Activated B cell treated with CpG ODN at 0.5 μM for 24 hours (primary cell): Measurements from ENCODE around the gene LTB4R. TPM values are rescaled to one million over a fixed set of nuclear protein-coding genes. Genes with fewer than 3 reads are reported as not detected.

Source experiments
- ATAC-seq: fragments of 200-7000 bp; cut with Tn5 transposase; one replicate; pipeline ENCODE4 v1.10.0; 2021; ENCODE audit warnings: low read depth, mild to moderate bottlenecking, moderate library complexity
- CTCF ChIA-PET: fragments of 350-600 bp; sonication (Branson Sonifier 250); formaldehyde crosslinking; loops from one replicate; lab custom pipeline; 2021; ENCODE audit warnings: antibody characterized with exemption; lab: Charles Lee
- POLR2A ChIA-PET: fragments of 350-600 bp; sonication (Branson Sonifier 250); formaldehyde crosslinking; loops from one replicate; lab custom pipeline; 2021; ENCODE audit warnings: antibody characterized with exemption; lab: Charles Lee
- DNase-seq: peaks from one replicate; pipeline ENCODE4 v3.0.0; 2022
- H3K27ac Mint-ChIP-seq: one replicate; pipeline ENCODE4 v1.8.0; 2020; ENCODE audit warnings: mixed read lengths
- H3K27me3 Mint-ChIP-seq: one replicate; pipeline ENCODE4 v1.8.0; 2021; ENCODE audit warnings: mixed read lengths
- H3K36me3 Mint-ChIP-seq: one replicate; pipeline ENCODE4 v1.8.0; 2021; ENCODE audit warnings: low read depth, mixed read lengths
- H3K4me1 Mint-ChIP-seq: one replicate; pipeline ENCODE4 v1.8.0; 2021; ENCODE audit warnings: mixed read lengths
- H3K4me3 Mint-ChIP-seq: one replicate; pipeline ENCODE4 v1.8.0; 2020; ENCODE audit warnings: mild to moderate bottlenecking, mixed read lengths
- H3K9me3 Mint-ChIP-seq: one replicate; pipeline ENCODE4 v1.8.0; 2020; ENCODE audit warnings: mixed read lengths
- intact Hi-C: fragments of 100-400 bp; cut with micrococcal nuclease; formaldehyde crosslinking; loops from one replicate; pipeline ENCODE4 v1.15.1; 2024
- total RNA-seq: library from RNA; stranded (reverse); gene quantifications from 2 replicates; pipeline ENCODE4 v1.2.3, GENCODE V29; 2022
- TF ChIP-seq, protein P1 (sequence below): fragments of 200-600 bp; IDR thresholded peaks from one replicate; pipeline ENCODE4 v1.8.0; 2022; ENCODE audit warnings: antibody characterized with exemption, mild to moderate bottlenecking

LTB4R gene
- total RNA-seq, 1 donor from 2014 or later, result 8.2 TPM

DNA sequence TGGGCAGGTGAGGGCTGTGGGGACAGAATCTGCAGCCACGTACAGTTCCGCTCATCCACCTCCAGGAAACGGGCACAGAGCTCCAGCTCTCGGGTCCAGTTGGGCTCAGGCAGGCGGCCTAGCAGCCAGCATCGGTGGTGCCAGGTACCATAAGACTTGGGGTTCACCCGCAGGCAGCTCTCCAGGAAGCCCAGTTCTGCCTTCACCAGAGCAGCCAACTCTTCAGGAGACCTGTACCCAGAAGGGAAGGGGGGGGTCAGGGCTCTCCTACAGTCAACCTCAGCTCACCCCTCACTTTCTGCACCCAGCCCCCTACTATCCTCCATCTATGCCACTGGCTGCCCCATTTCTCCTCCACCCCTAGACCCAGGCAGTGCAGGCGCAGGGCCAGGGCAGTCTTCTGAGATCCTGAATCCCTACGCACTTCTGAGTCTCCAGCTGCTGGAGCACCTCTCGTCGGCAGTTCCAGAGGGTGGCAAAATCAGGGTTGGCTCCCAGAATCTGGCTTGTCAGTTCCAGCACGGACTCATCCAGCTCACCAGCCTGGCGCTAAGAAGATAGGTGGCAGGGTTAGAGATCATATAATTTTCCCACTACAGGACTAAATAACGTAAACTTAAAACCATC, 41.3 kb upstream of the LTB4R start:
- CTCF ChIA-PET, result interaction anchor here (0.9 to 2.5 kb wide), 13 partner anchors 10 to 74 kb away, joined by 3 to 30 read pairs (median 4); partner anchors contain the start of genes DHRS1, MDP1, NOP9 and TINF2
- intact Hi-C loops, result loop anchor here (2.0 to 5.0 kb wide), 3 partner anchors 38 to 97 kb away; partner anchors contain the start of genes GMPR2, NEDD8, NFATC4 and TM9SF1
- ATAC-seq (no peak), DNase-seq (no peak)
- Mint-ChIP-seq H3K4me3 (peak overlapping the region; percentile 90), H3K36me3 (peaks cover 40% of the 10 kb centered on the region), H3K27ac (no peak overlapping the region), H3K27me3 (no peaks in the 10 kb centered on the region), H3K4me1 (peaks cover 49% of the 10 kb centered on the region), H3K9me3 (no peaks in the 10 kb centered on the region)
- TF ChIP-seq, protein P1, sequence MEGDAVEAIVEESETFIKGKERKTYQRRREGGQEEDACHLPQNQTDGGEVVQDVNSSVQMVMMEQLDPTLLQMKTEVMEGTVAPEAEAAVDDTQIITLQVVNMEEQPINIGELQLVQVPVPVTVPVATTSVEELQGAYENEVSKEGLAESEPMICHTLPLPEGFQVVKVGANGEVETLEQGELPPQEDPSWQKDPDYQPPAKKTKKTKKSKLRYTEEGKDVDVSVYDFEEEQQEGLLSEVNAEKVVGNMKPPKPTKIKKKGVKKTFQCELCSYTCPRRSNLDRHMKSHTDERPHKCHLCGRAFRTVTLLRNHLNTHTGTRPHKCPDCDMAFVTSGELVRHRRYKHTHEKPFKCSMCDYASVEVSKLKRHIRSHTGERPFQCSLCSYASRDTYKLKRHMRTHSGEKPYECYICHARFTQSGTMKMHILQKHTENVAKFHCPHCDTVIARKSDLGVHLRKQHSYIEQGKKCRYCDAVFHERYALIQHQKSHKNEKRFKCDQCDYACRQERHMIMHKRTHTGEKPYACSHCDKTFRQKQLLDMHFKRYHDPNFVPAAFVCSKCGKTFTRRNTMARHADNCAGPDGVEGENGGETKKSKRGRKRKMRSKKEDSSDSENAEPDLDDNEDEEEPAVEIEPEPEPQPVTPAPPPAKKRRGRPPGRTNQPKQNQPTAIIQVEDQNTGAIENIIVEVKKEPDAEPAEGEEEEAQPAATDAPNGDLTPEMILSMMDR, result no peak
- POLR2A ChIA-PET, result interaction anchor here (0.9 to 9.8 kb wide), 14 partner anchors 11 to 156 kb away, joined by 3 to 175 read pairs (median 10); partner anchors contain the start of genes DCAF11, DHRS1, GMPR2 and IPO4

DNA sequence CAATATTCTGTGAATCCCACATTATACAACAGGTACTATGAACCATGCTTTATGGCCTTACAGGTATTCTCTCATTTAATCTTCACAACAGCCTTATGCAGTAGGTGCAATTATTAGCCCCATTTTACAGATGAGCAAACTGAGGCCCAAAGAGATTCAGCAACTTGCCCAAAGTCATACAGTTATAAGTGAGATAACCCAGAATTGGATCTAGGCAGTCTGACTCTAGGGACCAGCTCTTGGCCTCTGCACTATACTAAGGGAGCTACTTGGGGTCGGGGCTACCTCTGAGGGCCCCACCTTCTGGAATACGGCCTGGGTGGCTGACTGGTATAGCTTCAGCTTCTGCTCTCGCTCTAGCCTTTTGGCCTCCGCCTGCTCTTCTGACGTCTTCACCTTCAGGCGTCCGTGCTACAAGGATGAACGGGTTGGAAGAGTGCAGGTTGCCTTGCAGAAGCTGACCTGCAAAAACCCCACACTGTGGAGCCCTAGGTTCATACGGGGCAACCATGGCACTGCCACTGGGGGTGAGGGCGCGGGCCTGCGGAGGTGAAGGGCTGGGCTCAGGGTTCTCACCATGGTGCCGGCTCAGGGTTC, 40.7 kb upstream of the LTB4R start:
- ATAC-seq (no peak), DNase-seq (no peak)
- Mint-ChIP-seq H3K27me3 (no peaks in the 10 kb centered on the region), H3K4me1 (peaks cover 55% of the 10 kb centered on the region), H3K9me3 (no peaks in the 10 kb centered on the region), H3K4me3 (peak overlapping the region; percentile 90), H3K36me3 (peaks cover 40% of the 10 kb centered on the region), H3K27ac (peak overlapping the region; percentile 94)
- ChIA-PET CTCF (interaction anchor here (0.6 to 2.5 kb wide), 14 partner anchors 9 to 159 kb away, joined by 3 to 30 read pairs (median 4); partner anchors contain the start of genes CBLN3, DHRS1, KHNYN and MDP1), POLR2A (interaction anchor here (0.6 to 9.8 kb wide), 28 partner anchors 8 to 175 kb away, joined by 3 to 175 read pairs (median 7); partner anchors contain the start of genes CBLN3, CHMP4A, DCAF11 and DHRS1)
- intact Hi-C loops, result loop anchor here (1.0 to 5.0 kb wide), 10 partner anchors 9 to 156 kb away; partner anchors contain the start of genes DCAF11, GMPR2, MDP1 and NEDD8
- TF ChIP-seq, protein P1, result no peak

DNA sequence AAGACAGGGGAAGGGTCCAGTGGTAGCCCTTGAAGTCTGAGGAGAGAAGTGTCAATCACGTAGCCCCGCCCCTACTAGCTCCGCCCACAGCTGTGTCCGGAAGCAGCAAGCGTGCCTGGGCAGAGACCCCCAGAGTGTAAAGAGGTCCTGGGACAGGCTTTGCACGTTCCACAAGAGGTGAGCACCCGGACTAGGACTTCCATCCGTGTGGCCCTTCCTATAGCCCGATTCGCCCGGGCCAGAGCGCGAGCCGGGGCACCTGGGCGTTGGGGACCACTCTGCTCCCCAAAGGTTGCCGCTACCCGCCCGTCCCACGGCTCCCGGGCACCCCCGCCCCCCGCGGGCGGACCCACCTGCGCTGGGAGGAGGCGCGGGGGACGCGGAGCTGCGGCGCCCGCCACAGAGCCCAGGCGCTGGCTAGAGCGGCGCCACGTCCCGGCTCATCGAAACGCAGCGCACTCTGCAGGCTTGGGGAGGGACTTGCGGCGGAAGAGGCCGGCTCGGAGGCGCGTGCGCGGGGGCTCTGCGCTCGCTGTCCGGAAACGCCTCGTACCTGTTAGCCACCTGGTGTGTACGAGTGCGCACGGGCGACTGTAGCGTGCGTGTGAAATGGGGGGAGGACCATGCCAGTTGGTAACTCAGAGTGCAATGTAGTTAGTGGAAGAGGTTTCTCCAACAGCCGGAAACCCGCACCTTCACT, 40.0 kb upstream of the LTB4R start, which contains the start of gene RABGGTA:
Gene RABGGTA, minus strand, starts transcription at position 464 of the 700 bp plus-strand sequence. CDS start 482 bp downstream, outside the sequence.
- POLR2A ChIA-PET, result interaction anchor here (0.6 to 9.8 kb wide), 29 partner anchors 9 to 176 kb away, joined by 3 to 175 read pairs (median 7); partner anchors contain the start of genes CBLN3, CHMP4A, DCAF11 and DHRS1
- TF ChIP-seq, protein P1, result no peak
- DNase-seq, result peak; percentile 88
- Mint-ChIP-seq H3K36me3 (peaks cover 34% of the 10 kb centered on the region), H3K9me3 (no peaks in the 10 kb centered on the region), H3K27ac (peak within 1 kb of the TSS; percentile 96), H3K4me3 (peak within 1 kb of the TSS; percentile 90), H3K4me1 (peaks cover 57% of the 10 kb centered on the region), H3K27me3 (no peaks in the 10 kb centered on the region)
- peak; percentile 83 for ATAC-seq
- intact Hi-C loops, result loop anchor here (1.0 to 5.0 kb wide), 10 partner anchors 8 to 157 kb away; partner anchors contain the start of genes DCAF11, GMPR2, MDP1 and NEDD8
- CTCF ChIA-PET, result interaction anchor here (0.6 to 2.5 kb wide), 15 partner anchors 8 to 158 kb away, joined by 3 to 30 read pairs (median 4); partner anchors contain the start of genes CBLN3, DHRS1, KHNYN and MDP1

DNA sequence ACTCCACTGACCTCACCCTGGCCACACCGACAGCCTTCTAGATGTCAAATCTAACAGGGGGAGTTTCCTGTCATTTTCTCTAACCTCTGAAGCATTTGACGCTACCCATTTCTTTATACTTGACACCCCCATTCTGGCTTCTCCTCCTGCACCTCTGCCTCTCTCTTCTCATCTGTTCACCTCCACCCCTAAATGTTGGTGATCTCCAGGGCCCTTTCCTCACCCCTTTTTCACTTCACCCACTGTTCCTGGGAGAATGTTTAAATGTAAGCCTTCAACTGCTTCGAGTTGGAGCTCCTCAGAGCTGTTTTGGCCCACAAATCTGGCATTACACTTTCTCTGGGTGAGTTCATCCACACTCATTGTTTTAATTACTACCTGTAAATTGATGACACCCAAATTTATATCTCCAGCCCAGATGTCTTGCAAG, 39.5 kb upstream of the LTB4R start:
- CTCF ChIA-PET, result interaction anchor here (0.6 to 2.5 kb wide), 12 partner anchors 8 to 1143 kb away, joined by 3 to 30 read pairs (median 4); partner anchors contain the start of genes TINF2 and TM9SF1
- POLR2A ChIA-PET, result interaction anchor here (0.7 to 9.8 kb wide), 25 partner anchors 9 to 260 kb away, joined by 3 to 175 read pairs (median 7); partner anchors contain the start of genes CBLN3, CHMP4A, DHRS1 and GMPR2
- DNase-seq (no peak), ATAC-seq (no peak)
- Mint-ChIP-seq H3K27me3 (no peaks in the 10 kb centered on the region), H3K4me1 (peaks cover 62% of the 10 kb centered on the region), H3K27ac (peak overlapping the region; percentile 96), H3K36me3 (peaks cover 29% of the 10 kb centered on the region), H3K9me3 (no peaks in the 10 kb centered on the region), H3K4me3 (peak overlapping the region; percentile 90)
- intact Hi-C loops, result loop anchor here (1.0 to 5.0 kb wide), 10 partner anchors 7 to 158 kb away; partner anchors contain the start of genes DCAF11, GMPR2, MDP1 and NEDD8
- TF ChIP-seq, protein P1, result no peak
